HL-60 (cell line): Measurements from ENCODE around the gene CHAD.

Source experiments
- DNase-seq, 2 experiments: peaks; one replicate each; pipeline ENCODE4 v3.0.0-alpha.2; 2010 to 2020; ENCODE audit warnings: low read depth in 1 of 2, low spot score in 1 of 2
- H3K27ac ChIP-seq: fragments of 250-450 bp; sonication (Bioruptor Pico); replicated peaks from 2 replicates; pipeline ENCODE4 v1.5.1; 2020; ENCODE audit warnings: mild to moderate bottlenecking, moderate library complexity
- H3K27me3 ChIP-seq: fragments of 250-450 bp; sonication (Bioruptor Pico); 2 replicates; pipeline ENCODE4 v1.5.1; 2021; ENCODE audit warnings: mild to moderate bottlenecking, moderate library complexity; ENCODE audit not compliant: insufficient read depth, poor library complexity, severe bottlenecking
- H3K4me3 ChIP-seq: replicated peaks from 2 replicates; pipeline ENCODE4 v1.5.1; 2011; ENCODE audit warnings: mild to moderate bottlenecking, control low read depth, low read length; ENCODE audit not compliant: insufficient read depth
- GABPA ChIP-seq: IDR thresholded peaks from 2 replicates; pipeline ENCODE4 v1.6.1; 2012; ENCODE audit warnings: low read depth
- POLR2AphosphoS5 ChIP-seq: IDR thresholded peaks from 2 replicates; pipeline ENCODE4 v1.6.1; 2012; ENCODE audit warnings: low read depth
- SPI1 ChIP-seq: IDR thresholded peaks from 2 replicates; pipeline ENCODE4 v1.6.1; 2012; ENCODE audit warnings: low read depth, mild to moderate bottlenecking, borderline replicate concordance
- TF ChIP-seq, protein P1 (sequence below): IDR thresholded peaks from 2 replicates; pipeline ENCODE4 v1.6.1; 2012; ENCODE audit warnings: low read depth; ENCODE audit not compliant: insufficient replicate concordance
- TF ChIP-seq, protein P2 (sequence below): IDR thresholded peaks from one replicate; pipeline ENCODE4 v1.5.1; 2011; ENCODE audit warnings: low read length, control low read depth, inconsistent platforms; ENCODE audit not compliant: insufficient read depth

The CHAD gene

DNA sequence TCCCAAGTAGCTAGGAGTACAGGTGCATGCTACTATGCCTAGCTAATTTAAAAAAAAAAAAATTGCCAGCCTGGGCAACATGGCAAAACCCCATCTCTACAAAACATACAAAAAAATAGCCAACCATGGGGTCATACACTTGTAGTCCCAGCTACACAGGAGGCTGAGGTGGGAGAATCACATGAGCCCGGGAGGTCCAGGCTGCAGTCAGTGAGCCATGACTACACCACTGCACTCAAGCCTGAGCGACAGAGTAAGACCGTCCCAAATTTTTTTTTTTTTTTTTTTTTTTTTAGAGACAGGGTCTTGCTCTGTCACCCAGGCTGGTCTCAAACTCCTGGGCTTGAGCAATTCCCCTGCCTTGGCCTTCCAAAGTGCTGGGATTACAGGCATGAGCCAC lies 14.8 kb downstream of the CHAD start:
- TF ChIP-seq, protein P1, sequence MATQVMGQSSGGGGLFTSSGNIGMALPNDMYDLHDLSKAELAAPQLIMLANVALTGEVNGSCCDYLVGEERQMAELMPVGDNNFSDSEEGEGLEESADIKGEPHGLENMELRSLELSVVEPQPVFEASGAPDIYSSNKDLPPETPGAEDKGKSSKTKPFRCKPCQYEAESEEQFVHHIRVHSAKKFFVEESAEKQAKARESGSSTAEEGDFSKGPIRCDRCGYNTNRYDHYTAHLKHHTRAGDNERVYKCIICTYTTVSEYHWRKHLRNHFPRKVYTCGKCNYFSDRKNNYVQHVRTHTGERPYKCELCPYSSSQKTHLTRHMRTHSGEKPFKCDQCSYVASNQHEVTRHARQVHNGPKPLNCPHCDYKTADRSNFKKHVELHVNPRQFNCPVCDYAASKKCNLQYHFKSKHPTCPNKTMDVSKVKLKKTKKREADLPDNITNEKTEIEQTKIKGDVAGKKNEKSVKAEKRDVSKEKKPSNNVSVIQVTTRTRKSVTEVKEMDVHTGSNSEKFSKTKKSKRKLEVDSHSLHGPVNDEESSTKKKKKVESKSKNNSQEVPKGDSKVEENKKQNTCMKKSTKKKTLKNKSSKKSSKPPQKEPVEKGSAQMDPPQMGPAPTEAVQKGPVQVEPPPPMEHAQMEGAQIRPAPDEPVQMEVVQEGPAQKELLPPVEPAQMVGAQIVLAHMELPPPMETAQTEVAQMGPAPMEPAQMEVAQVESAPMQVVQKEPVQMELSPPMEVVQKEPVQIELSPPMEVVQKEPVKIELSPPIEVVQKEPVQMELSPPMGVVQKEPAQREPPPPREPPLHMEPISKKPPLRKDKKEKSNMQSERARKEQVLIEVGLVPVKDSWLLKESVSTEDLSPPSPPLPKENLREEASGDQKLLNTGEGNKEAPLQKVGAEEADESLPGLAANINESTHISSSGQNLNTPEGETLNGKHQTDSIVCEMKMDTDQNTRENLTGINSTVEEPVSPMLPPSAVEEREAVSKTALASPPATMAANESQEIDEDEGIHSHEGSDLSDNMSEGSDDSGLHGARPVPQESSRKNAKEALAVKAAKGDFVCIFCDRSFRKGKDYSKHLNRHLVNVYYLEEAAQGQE, result no peak
- TF ChIP-seq POLR2AphosphoS5 (no peak), SPI1 (no peak), GABPA (no peak)
- TF ChIP-seq, protein P2, sequence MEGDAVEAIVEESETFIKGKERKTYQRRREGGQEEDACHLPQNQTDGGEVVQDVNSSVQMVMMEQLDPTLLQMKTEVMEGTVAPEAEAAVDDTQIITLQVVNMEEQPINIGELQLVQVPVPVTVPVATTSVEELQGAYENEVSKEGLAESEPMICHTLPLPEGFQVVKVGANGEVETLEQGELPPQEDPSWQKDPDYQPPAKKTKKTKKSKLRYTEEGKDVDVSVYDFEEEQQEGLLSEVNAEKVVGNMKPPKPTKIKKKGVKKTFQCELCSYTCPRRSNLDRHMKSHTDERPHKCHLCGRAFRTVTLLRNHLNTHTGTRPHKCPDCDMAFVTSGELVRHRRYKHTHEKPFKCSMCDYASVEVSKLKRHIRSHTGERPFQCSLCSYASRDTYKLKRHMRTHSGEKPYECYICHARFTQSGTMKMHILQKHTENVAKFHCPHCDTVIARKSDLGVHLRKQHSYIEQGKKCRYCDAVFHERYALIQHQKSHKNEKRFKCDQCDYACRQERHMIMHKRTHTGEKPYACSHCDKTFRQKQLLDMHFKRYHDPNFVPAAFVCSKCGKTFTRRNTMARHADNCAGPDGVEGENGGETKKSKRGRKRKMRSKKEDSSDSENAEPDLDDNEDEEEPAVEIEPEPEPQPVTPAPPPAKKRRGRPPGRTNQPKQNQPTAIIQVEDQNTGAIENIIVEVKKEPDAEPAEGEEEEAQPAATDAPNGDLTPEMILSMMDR, result no peak
- no peaks in the 10 kb centered on the region for H3K27me3 ChIP-seq
- DNase-seq, result no peak
- H3K27ac ChIP-seq, result no peak overlapping the region
- no peak overlapping the region for H3K4me3 ChIP-seq

DNA sequence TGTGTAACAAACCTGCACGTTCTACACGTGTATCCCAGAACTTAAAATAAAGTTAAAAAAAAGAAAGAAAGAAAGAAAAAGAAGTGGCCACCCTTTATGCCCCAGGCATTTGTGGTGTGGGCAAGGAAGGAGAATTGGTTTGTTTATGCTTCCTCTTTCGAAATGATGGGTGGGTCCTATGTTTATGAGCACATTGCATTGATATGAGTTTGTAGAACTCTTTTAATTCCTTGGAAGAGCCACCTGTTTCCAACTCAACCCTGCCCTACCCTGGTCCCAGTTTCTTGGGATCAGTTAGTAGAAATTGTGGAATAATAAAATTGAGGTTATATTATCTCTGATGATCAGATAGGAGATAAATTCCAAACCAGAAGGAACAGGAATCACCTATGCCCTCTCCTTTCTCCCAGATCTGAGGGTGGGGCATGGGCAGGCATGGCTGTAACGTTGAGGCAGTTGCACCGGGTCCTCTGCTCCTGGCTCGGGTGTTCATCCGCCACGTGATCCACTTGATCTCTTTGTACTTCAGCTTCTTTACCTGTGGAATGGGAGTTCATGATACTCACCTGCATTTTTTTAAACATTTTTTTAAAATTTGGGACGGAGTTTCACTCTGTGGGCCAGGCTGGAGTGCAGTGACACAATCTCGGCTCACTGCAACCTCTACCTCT lies 15.9 kb downstream of the CHAD start:
- peak in 1 of 2 experiments; percentile 28 for DNase-seq
- Histone ChIP-seq H3K4me3 (no peak overlapping the region), H3K27me3 (no peaks in the 10 kb centered on the region), H3K27ac (no peak overlapping the region)
- TF ChIP-seq, protein P1, result no peak
- TF ChIP-seq, protein P2, result no peak
- TF ChIP-seq SPI1 (no peak), GABPA (no peak)

DNA sequence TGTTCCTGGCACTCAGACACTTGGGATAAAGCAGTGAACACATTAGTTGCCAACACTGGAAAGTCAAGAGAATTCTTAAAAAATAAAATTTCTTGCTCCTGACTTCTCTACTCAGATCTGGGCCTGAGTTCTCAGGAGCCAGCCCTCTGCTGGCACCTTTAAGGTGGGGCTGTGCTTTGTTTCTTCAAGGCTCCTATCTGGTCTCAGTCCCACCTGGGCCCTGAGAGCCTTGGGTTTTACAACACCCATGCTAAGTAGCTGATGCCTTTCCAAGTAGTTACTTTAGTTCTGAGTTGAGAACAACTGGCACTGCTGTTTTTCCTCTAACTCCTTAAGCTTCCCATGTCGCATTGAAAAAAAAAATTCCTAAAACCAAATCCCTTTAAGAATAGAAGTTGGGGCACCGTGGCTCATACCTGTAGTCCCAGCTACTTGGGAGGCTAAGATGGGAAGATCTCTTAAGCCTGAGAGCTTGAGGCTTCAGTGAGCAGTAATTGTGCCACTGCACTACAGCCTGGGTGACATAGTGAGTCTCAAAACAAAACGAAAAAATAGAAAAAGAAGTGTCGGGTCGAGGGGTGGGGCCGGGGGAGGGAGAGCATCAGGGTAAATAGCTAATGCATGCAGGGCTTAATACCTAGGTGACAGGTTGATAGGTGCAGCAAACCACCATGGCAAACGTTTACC lies 16.6 kb downstream of the CHAD start:
- no peak for TF ChIP-seq POLR2AphosphoS5
- TF ChIP-seq, protein P2, result no peak
- TF ChIP-seq, protein P1, result no peak
- TF ChIP-seq SPI1, result no peak
- TF ChIP-seq GABPA, result no peak
- Histone ChIP-seq H3K27ac (no peak overlapping the region), H3K27me3 (no peaks in the 10 kb centered on the region), H3K4me3 (no peak overlapping the region)
- DNase-seq, result no peak
